Measurements from ENCODE around the gene BORCS5.
"Not testable (repeated sequence)": the region's sequence is repeated elsewhere in the genome, so short reads cannot be mapped to it uniquely, and the experiment has no call there.

Gene BORCS5

GRCh38 chr12:12392413-12392812, 35.5 kb downstream of the BORCS5 start:
- no peak for DNase-seq (ENCODE audit: low read depth)

GRCh38 chr12:12393171-12393570, 36.3 kb downstream of the BORCS5 start:
- DNase-seq (ENCODE audit: low read depth), result no peak

- no peak for DNase-seq (ENCODE audit: low read depth)
Observed at GRCh38 chr12:12396694-12397093, 39.8 kb downstream of the BORCS5 start.

GRCh38 chr12:12397184-12397583, 40.3 kb downstream of the BORCS5 start:
- DNase-seq (ENCODE audit: low read depth), result no peak

GRCh38 chr12:12398026-12398859, 41.4 kb downstream of the BORCS5 start:
- peak; percentile 90 for DNase-seq (ENCODE audit: low read depth)

- DNase-seq (ENCODE audit: low read depth), result no peak
Observed at GRCh38 chr12:12399161-12399560, 42.3 kb downstream of the BORCS5 start.

GRCh38 chr12:12399776-12400305, 43.0 kb downstream of the BORCS5 start:
- no peak for DNase-seq (ENCODE audit: low read depth)

- no peak for DNase-seq (ENCODE audit: low read depth)
Observed at GRCh38 chr12:12400793-12401192, 43.9 kb downstream of the BORCS5 start.

GRCh38 chr12:12403264-12404248, 46.7 kb downstream of the BORCS5 start:
- no peak for DNase-seq (ENCODE audit: low read depth)

- no peak for DNase-seq (ENCODE audit: low read depth)
Observed at GRCh38 chr12:12404297-12404696, 47.4 kb downstream of the BORCS5 start.

GRCh38 chr12:12405882-12406281, 49.0 kb downstream of the BORCS5 start:
- DNase-seq (ENCODE audit: low read depth), result no peak

GRCh38 chr12:12406762-12407161, 49.9 kb downstream of the BORCS5 start:
- no peak for DNase-seq (ENCODE audit: low read depth)

GRCh38 chr12:12408265-12408690, 51.4 kb downstream of the BORCS5 start:
- no peak for DNase-seq (ENCODE audit: low read depth)

GRCh38 chr12:12409337-12409736, 52.5 kb downstream of the BORCS5 start:
- DNase-seq (ENCODE audit: low read depth), result not testable (repeated sequence)

GRCh38 chr12:12415886-12416285, 59.0 kb downstream of the BORCS5 start:
- DNase-seq (ENCODE audit: low read depth), result no peak

- DNase-seq (ENCODE audit: low read depth), result not testable (repeated sequence)
Observed at GRCh38 chr12:12419165-12419564, 62.3 kb downstream of the BORCS5 start.

- DNase-seq (ENCODE audit: low read depth), result no peak
Observed at GRCh38 chr12:12423367-12423766, 66.5 kb downstream of the BORCS5 start.

- DNase-seq (ENCODE audit: low read depth), result no peak
Observed at GRCh38 chr12:12425001-12425400, 68.1 kb downstream of the BORCS5 start.

GRCh38 chr12:12425616-12426015, 68.7 kb downstream of the BORCS5 start:
- DNase-seq (ENCODE audit: low read depth), result no peak

- no peak for DNase-seq (ENCODE audit: low read depth)
Observed at GRCh38 chr12:12427568-12427967, 70.7 kb downstream of the BORCS5 start.

GRCh38 chr12:12428047-12428446, 71.2 kb downstream of the BORCS5 start:
- DNase-seq (ENCODE audit: low read depth), result no peak

- DNase-seq (ENCODE audit: low read depth), result no peak
Observed at GRCh38 chr12:12428961-12429657, 72.2 kb downstream of the BORCS5 start.
